Lower leg skin (tissue), 3 donors: ENCODE results near the gene RBCK1.

Experiments
- POLR2A ChIP-seq, 2 donors: fragments of 450-650 bp; IDR thresholded peaks; one replicate each; pipeline ENCODE4 v1.6.1; 2016 to 2017; ENCODE audit warnings: antibody characterized with exemption in 2 of 2, mild to moderate bottlenecking in 1 of 2, moderate library complexity in 1 of 2
- TF ChIP-seq, protein P1 (sequence below), 3 donors: fragments of 450-650 bp; IDR thresholded peaks; one replicate each; pipeline ENCODE4 v1.5.1; 2016; ENCODE audit warnings: antibody characterized with exemption in 3 of 3, mild to moderate bottlenecking in 3 of 3, moderate library complexity in 2 of 3

DNA sequence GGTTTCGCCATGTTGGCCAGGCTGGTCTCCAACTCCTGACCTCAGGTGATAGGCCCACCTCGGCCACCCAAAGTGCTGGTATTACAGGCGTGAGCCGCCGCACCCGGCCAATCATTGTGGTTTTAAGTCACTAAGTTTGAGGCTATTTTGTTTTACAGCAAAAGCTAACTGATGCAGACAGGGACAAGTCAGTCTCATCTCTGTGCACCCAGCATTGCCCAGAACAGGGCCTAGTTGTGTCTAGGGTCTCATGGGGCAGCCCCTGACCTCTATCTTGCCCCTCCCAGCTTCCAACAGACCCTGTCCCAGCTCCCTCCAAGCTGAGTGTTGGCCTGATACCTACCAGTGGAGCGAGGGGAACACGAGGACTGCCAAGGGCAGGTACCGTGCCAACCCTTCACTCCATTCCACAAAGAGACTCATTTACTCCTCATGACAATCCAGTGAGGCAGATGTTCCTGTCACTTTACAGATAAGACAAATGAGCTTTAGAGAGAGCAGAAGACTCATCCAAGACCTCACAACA lies 8.9 kb upstream of the RBCK1 start:
- TF ChIP-seq, protein P1, sequence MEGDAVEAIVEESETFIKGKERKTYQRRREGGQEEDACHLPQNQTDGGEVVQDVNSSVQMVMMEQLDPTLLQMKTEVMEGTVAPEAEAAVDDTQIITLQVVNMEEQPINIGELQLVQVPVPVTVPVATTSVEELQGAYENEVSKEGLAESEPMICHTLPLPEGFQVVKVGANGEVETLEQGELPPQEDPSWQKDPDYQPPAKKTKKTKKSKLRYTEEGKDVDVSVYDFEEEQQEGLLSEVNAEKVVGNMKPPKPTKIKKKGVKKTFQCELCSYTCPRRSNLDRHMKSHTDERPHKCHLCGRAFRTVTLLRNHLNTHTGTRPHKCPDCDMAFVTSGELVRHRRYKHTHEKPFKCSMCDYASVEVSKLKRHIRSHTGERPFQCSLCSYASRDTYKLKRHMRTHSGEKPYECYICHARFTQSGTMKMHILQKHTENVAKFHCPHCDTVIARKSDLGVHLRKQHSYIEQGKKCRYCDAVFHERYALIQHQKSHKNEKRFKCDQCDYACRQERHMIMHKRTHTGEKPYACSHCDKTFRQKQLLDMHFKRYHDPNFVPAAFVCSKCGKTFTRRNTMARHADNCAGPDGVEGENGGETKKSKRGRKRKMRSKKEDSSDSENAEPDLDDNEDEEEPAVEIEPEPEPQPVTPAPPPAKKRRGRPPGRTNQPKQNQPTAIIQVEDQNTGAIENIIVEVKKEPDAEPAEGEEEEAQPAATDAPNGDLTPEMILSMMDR (IDR thresholded peaks at IDR 0.05): no peak
- no peak for TF ChIP-seq POLR2A (IDR thresholded peaks at IDR 0.05)
